HG03432 (cell line): ENCODE data around the gene NATD1.

Source experiments
- ATAC-seq: cut with Tn5 transposase; IDR thresholded peaks from one replicate; pipeline ENCODE4 v1.9.1; 2021; ENCODE audit warnings: mild to moderate bottlenecking, moderate library complexity; ENCODE audit not compliant: unreplicated experiment

Gene NATD1, protein sequence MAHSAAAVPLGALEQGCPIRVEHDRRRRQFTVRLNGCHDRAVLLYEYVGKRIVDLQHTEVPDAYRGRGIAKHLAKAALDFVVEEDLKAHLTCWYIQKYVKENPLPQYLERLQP

DNA sequence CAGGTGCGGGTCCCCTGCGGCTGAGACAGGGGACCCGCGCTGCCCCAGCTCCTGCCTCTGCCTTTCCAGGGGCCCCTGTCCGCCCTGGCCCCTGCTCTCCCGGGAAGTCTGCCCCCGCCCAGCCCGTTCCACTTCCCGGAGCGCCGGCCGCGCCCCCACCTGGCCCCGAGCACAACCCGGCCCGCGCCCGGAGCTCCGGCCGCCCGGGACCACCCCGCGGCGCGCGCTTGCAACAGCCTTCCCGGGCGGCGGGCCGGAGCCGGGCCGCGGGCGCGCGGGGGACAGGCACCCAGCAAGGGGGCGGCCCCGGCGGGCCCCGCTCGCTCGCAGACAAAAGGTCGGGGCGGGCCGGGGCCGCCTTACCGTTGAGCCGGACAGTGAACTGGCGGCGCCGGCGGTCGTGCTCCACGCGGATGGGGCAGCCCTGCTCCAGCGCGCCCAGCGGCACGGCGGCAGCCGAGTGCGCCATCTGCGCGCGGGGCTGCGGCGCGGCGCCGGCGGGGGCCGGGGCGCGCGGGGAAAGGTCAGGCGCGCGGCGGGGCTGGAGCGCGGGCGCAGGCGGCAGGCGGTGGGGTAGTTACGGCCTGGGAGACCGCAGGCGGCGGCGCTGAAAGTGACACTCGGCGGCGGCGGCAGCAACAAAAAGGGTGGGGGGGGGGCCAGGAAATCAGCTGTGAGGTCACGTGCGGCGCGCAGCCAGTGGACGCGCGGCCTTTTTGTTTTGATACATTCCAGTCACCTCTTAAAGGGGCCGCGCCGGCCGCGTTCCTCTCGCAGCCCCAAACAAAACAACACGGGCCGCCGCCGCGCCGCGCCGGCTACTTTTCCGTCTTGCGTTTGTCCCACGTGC is at the start of gene NATD1:
NATD1 (minus strand) TSS at position 615 of the 850 bp plus-strand sequence; CDS start at position 469, 146 bp downstream.
- ATAC-seq: peak; percentile 88

DNA sequence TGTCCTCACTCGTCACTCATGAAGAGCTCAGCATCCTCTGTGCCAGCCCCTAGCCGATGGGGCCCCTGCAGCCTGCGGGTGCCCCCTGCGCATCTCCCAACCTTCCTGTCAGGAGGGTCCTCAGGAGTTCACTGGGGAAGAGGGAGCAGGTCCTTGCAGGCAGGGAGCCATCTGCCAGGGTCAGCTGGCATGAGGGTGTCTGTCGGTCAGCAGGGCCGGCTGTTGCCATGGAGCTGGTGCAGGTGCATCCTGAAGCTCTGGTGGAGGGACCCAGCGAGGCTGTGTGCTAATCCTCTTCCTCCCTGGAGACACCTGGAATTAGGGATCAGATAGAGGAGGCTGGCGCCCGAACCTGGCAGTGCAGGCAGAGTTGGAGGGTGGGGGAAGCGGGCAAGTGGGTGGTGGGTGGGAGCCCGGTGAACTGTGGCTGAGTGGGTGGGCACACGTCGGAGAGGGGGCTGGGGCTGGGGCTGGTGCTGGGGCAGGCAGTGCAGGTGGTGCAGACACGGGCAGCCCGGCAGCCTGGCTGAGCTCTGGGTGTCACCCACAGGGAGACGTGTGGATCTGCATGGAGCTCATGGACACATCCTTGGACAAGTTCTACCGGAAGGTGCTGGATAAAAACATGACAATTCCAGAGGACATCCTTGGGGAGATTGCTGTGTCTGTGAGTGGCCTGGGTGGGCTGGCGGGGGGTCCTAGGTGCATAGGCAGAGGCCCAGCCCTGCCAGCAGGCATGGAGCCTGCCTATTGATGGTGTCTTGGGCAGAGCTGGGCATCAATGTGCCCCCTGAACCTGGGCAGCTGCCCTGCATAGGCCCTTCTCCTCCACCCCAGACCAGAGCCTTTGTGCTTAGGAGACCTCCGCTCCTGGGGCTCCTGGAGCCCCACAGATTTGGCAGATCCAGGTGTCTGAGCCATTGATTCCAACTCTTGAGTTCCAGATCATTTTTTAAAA is 48.7 kb upstream of the NATD1 start:
- no peak for ATAC-seq

DNA sequence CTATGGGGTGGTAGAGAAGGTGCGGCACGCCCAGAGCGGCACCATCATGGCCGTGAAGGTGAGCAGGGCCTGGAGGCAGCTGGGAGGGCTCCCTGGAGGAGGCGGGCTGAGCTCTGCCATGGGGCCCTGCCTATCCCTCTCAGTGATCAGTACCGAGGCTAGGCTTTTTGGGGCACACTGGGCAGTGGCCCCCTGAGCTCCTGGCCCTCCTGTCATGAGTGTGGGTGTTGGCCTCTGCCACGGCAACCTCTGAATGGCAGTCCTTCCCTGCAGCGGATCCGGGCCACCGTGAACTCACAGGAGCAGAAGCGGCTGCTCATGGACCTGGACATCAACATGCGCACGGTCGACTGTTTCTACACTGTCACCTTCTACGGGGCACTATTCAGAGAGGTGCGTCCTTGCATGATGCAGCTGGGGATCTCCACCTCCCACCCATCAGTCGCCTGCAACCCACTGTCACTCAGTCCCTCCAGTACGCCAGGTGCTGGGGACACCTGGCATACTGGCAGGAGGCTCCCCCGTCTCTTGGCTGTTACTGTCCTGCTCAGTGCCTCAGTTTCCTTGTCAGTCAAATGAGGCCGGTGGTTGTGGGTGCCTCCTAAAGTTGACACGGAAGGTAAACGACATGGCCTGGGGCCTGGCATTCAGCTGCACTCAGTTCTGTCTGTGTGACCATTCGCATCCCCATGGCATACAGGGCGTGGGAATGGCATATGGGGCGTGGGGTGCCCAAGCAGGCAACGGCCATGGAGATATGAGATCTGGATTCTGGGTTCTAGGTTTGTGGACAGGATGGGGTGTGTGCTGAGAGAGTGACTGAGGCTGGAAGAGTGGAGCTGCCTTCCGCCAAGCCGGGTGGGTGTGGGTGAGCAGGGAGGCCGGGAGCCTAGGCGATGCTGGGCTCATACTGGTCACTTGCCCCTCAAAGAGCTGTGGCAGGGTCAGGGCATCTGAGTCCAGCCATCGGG is 47.7 kb upstream of the NATD1 start:
- ATAC-seq: no peak

DNA sequence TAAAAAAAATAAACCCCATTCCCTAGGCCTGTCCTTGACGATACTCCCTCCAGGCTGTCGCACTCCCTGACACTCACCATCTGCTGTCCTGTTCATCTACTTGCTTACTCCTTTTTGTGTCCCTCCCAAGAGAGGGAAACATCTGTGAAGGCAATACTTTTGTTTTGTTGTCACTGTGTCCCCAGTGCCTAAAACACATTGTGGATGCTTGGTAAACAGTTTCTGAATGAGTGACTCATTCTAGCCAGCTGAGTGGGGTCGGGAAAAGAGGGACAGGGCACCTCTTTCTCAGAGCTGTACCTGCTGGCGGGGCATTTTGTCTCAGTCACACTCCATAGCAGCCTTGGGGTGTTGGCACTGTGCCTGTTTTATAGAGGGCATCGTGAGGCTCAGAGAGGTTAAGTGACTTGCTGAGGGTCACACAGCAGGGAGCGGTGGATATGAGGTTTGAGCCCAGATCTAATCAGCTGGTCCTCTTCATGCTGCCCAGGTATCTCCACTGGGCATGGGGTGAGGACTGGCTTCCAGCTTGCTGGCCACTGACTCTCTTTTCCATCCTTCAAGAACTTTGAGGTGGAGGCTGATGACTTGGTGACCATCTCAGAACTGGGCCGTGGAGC is 46.9 kb upstream of the NATD1 start:
- no peak for ATAC-seq

DNA sequence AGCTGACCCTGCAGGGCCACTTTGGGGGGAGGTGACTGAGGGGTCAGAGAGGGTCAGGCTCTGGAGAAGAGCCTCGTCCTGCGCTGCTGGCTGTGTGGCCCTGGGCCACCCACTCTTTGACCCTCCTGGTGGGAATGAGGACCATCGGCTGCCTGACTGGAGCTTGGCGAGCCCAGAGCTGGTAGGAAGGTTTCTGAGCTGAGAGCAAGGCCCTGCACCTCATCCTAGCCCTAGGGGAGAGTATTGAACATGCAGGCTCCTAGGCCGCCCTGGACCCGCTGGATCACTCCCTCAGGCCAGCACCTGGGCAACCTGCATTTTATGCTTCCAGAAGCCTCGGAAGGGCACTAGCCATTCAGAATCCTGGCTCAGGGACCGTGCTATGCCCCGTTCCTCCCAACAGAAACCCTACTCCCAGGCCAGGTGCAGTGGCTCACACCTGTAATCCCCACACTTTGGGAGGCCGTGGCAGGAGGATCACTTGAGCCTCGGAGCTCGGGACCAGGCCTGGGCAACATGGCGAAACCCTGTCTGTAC is 45.8 kb upstream of the NATD1 start:
- no peak for ATAC-seq

DNA sequence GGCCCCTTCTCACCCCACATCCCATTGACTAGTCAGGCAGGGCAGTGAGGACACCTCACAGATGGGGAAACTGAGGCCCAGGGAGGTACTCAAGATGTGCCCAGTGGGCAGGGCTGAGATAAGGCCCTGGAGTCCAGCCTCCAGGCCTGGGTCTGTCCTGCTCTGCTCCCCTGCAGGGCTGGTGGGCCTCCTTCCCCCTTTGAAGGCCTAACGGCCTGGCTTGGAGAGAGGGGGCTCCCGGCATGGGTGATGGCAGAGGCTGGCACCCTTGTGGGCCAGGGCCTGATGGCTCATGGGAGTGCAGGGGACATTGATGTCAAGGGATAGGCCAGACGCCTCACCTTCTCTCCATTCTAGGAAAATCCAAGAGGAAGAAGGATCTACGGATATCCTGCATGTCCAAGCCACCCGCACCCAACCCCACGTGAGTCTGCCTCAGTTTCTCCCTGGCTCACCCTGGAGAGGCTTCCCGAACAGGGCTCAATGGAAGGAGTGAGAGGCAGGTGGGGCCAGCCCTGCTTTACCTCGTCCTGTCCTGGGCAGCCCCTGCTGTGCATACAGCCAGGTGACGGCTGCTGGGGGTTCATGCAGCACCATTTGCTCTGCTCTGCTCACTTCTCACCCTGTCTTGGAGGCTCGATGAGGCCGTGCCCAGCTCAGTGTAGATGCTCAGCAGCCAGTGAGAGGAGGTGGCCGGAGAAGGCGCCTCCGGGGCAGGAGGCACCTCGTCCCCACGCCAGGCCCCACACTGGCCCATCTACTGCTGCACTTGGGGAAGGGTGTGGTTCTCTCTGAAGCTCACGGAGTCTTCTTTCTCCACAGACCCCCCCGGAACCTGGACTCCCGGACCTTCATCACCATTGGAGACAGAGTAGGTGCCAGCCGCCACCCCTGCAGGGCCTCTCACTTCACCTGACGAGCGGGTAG is 45.1 kb upstream of the NATD1 start:
- no peak for ATAC-seq

DNA sequence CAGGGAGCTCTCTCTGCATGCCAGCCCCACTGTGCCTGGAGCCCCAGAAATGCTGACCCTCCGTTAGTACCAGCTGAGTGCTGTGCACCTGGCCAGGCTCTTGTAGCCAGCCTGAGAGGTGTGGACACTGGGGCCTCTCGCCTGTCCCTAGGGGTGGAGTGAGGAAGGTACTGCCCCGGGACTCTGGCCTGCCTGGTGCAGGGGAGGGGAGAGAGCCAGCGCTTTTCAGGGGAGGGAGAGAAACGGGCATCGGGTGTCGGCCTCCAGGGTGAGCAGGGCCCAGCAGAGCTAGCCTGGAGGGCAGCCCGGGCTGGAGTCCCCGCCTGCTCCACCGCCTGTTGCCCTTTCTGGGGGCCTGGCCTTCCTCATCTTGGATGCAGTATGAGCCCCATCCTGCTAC is 44.4 kb upstream of the NATD1 start:
- no peak for ATAC-seq

DNA sequence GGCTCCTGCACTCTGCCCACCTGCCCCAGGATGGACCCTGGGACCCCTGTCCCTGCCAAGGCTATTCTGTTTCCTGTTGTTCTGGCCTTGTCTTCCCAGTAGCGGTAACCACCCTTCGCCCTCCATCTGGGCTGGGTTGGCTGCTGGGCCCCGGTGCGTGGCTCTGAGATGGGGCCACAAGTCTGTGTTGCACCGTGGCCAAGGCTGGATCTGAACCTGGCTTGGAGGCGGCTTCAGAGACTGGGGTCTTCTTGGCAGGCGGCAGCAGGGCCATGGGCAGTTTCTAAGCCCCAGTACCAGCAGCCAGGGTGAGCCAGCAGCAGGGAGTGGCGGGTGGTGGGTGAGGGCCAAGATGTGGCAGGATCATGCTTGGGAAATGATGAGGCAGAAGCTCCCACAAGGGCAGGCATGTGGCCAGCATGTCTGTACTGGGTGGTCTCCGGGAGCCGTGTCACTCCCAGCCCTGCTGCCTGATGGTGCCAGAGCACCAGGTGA is 43.9 kb upstream of the NATD1 start:
- no peak for ATAC-seq

DNA sequence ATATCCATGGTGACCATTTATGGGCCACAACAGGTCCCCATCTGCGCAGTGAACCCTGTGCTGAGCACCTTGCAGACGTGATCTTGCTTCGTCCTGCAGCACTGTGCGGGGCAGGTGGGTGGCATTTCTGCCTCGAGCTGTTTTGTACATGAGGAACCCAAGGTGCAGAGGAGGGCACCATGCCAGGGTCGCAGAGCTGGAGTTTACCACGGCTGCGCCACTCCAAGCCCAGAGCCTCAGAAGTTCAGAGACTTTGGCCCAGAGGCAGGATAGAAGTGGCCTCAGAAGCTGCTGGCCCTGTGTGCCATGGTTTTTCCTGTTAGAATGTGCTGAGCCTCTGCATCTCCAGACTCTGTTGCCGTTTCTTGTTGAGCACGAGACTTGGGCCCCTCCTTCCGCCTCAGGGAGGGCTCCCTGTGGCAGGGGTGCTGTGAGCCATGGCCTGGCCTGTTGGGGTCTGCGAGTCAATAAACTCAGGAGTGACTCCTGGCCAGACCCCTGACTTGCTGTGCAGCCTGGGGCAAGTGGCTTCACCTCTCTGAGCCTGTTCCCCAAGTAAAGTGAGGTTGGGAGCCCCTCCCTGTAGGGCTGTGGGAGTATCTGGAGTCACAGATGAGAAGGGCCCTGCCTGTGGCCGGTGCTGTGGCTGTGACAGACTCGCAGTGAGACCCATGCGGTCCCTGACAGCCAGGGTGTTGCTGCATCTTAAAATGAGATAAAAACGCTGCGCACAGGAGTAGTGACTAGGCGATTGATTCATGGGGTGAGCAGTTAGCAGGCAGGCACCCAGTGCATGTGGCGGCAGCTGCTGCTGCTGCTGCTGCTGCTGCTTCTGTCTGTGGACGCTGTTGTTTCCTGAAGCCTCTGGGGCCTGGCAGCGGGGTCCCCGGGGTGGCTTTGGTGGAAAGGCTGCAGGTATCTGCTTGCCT is 43.2 kb upstream of the NATD1 start:
- no peak for ATAC-seq

DNA sequence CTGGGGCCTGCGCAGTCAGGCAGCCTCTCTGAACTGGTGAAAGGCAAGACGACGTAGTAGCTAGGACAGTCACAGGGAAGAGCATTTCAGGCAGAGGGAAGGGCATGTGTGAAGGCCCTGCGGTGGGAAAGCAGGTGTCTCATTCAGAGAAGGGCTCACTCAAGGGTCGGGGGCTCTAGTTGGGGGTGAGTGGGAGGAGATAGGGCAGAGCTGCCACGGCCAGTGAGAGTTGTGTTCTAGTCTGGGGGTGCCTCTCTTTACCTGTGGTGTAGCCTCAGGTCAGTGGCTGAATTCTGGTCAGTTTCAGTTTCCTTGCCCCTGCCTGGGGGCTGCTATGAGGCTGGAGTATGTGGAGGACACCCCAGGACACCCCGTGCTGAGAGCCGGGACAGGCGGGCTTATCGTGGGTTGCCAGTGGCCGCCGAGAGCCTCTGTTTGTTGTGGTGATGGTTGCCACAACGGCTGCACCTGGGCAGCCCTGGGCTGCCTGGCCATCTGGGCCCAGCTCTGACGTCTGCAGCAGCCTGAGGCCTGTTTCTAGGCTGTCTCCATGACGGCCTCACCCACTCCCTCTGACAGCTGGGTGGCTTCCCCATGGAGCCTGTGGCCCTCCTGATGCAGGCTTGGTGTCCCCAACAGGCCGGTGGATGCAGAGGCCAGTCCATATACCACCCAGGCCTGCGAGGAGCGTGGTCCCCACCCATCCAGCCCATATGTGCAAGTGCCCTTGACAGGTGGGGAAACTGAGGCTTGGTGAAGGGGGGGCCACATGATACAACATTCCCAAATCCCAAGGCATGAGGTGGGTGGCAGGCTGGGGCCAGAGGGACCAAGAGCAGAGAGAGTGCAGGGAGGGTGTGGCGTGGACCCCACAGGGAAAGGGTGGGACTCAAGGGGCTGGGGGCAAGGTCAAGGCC is 42.1 kb upstream of the NATD1 start:
- ATAC-seq: no peak

DNA sequence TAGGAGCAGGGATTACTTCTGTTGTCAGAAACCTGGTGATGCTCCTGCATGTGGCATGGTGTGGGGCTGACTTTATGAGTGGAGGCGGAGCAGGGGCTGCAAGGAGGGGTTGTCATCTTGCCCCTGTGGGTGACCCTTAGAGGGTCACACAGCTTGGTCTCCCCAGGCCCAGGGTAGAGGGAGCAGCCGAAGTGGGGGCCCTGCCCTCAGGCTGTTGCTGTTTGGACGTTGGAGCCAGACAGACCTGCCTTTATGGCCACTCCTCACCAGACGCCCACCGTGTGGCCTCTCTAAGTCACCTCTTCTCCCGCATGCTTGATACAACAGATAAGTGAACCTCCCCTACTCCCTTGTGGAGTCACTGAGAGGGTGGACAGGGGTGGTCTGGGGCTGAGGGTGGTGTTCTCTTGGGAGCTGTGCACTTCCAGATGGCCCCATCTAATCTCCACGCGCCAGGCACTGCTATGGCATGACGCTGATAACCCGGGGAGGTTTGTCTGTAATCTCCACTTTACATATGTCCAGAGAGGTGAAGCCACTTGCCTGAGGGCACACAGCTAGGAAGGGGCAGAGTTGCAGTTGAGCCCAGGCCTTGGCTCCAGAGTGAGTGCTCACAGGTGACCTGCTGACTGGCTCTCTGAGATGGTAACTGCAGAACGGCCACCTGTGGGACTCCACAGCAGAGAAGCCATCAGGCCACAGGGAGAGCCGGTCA is 41.3 kb upstream of the NATD1 start:
- no peak for ATAC-seq

DNA sequence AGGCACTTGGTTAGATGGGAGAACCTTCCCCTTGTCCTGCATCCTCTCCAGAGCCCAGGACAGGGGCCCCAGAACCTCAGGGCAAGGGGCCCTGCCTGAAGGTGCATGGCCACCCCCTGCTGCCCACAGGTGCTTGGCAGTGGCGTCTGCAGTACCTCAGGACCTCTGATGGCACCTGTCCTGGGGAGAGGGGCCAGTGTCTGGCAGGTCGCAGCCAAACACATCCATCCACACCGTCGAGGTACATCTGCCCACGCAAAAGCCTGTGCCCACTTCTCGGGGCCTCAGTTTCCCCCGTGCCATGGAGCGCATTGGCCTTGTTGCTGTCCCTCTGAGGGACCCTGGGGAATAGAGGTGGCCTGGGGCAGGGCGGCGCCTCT is 40.6 kb upstream of the NATD1 start:
- no peak for ATAC-seq

DNA sequence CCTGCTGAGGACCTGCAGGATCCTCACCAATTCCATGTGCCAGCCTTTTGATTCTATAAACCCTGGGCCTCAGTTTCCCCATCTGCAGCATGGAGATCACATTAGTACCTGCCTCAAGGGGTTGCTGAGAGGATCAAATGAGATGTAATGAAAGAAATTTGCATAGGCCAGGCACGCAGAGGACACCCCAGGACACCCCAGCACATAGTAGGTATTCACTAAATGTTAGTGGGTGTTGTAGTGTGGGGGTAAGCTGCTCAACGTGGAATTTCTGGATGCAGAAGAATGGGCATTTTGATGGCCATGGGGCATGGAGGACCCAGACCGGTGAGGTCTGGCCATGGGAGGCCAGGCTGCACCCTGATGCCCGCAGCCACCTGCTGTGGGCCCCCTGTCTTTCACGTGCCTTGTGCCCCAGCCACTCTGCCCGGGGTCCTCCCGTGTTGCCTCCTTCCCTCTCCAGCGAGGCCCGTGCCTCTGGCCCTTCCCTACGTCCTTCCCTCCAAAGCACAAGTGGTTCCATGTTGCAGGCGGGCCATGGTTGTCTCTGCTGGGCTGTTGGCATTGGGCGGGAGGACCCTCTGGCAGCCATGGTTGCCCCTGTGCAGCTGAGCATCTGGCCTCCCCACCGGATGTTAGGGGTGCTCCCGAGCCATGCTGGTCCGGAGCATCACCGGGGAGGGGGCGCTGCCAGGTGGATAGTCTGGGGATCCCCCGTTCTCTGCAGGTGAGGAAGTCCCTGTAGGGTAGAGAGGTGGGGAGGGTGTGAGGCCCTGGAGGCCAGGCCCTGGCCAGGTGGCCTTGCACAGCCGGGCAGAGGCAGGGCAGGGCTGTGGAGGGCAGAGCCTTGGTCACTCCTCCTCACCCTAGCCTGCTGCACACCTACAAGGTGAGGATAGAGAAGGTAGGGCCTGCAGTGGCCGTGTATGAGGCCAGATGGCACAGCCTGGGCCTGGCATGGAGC is 39.9 kb upstream of the NATD1 start:
- ATAC-seq: no peak

DNA sequence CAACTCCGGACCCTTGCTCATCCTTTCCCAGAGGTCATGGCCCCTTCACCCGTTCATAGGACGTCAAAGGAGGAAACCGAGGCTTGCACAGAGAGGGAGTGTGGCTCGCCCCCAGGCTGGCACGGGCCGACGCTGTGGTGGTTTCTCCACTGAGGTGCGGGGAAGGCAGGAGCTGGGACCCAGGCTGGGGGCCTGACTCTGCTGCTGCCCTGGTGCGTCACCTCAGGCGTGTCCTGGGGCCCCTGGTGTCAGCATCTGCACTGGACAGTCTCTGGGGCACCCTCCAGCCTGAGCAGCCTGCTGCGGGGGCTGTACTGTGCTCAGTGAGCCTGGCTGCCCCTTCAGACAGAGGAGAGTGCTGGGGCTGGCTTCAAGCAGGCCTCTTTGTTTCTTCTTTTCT is 38.7 kb upstream of the NATD1 start:
- no peak for ATAC-seq

DNA sequence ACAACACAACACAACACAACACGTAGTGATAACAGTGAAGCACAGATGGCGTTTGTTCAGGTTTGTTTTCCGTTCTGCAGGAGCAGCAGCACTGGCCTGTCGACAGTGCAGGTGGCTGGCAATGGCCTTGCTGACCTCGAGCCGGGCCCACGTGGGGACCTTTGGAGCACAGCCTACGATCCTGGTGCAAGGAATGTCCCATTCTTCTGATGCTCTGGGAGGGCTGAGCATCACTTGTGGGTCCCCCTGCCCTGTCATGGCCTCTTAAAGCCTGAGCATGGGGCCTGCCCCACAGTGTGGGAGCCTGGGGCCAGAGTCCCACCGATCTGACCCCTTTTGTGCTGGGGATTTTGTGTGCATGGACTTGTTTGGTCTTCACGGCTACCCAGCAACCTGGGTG is 38.1 kb upstream of the NATD1 start:
- ATAC-seq: no peak
